ENCODE data around the gene PRKCZ. TPM values are rescaled to one million over a fixed set of nuclear protein-coding genes. Genes with fewer than 3 reads are reported as not detected.
A peak's percentile ranks its signal among the peaks of the same experiment; 100 is the strongest.

PRKCZ gene
- total and polyA plus RNA-seq, 7 donors = 0.07 to 2.3 (median 0.42) TPM; not detected in 1

DNA sequence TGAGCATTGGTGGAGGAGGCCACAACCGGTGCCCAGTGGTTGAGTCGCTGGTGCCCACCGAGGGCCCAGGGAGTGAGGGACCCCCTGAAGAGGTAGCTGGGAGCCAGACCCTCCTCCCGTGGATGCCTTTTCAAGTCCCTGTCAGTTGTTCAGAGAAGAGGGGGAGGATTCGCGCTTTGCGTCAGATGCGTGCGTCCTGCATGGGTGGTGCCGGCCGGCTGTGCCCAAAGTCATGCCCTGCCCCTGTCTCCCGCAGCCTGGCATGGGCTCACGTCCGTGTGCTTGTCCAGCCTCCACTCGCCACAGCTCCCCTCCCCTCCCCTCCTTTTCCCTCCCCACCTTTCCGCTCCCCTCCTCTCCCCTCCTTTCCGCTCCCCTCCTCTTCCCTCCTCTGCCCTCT is 45.2 kb downstream of the PRKCZ start:
- TF ChIP-seq CTCF (IDR thresholded peaks at IDR 0.05) = no peak
- Histone ChIP-seq H3K9me3 (no peaks in the 10 kb centered on the region), H3K36me3 (ENCODE audit: insufficient read depth in 1 of 2, low read depth in 1 of 2) (no peaks in the 10 kb centered on the region), H3K27ac (no peak overlapping the region), H3K4me1 (no peaks in the 10 kb centered on the region), H3K4me3 (no peak overlapping the region), H3K27me3 (ENCODE audit: insufficient read depth in 3 of 3, low read length in 2 of 3) (peaks cover 0 to 52% (median 10%) of the 10 kb centered on the region in 3 donors)
- WGBS, 3 donors = 70 to 77% (median 74%) methylated on average over 15 to 17 of the region's 17 CpGs
- ATAC-seq = no peak
- intact Hi-C loops (cut with DNase I) = no loop called here
- DNase-seq = no peak

DNA sequence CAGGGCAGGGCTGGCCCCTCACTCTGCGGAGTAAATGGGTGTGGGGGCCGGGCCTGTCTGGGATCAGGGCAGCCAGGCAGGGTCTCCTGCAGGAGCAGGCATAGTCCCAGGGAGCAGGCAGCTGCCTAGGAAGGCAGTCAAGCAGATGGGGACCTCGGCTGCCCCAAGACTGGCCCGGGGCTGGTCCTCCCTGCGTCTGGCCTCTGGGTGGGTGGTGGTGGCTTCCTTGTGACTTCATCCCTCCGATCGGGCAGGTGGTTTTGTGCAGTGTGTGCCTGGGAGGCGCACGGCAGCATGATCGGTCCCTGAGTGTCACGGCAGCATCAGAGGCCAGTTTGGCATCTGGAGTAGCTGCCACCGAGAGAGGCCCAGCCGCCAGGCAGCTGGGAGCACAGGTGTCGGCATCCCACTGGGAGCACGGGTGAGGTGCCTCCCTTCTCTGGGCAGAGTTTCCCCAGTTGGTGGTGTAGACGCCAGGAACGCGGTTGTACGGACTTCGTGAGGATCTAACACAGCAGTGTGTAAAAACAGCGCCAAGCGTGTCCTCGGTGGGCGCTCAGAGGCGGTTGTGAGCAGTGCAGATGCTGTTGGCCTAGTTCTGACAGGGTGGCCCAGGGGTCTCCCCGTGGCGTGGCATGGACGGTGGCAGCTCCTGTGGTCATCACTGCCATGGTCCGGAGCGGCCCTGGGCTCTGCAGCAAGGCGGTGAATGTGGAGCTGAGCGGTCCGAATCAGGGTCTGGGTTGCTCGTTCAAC is 45.9 kb downstream of the PRKCZ start:
- 65 to 69% (median 66%) methylated on average over 34 of the region's 34 CpGs for WGBS, 3 donors
- intact Hi-C loops (cut with DNase I) = no loop called here

GRCh38 chr1:2097386-2098300 is 47.4 kb downstream of the PRKCZ start:
- no peak for TF ChIP-seq CTCF (IDR thresholded peaks at IDR 0.05)
- Histone ChIP-seq H3K4me1 (no peaks in the 10 kb centered on the region), H3K27me3 (ENCODE audit: insufficient read depth in 3 of 3, low read length in 2 of 3) (peaks cover 0 to 45% (median 11%) of the 10 kb centered on the region in 3 donors), H3K36me3 (ENCODE audit: insufficient read depth in 1 of 2, low read depth in 1 of 2) (no peaks in the 10 kb centered on the region), H3K27ac (no peak overlapping the region), H3K9me3 (no peaks in the 10 kb centered on the region), H3K4me3 (no peak overlapping the region)
- intact Hi-C loops (cut with DNase I) = no loop called here
- 95 to 96% (median 96%) methylated on average over 26 of the region's 26 CpGs for WGBS, 3 donors
- ATAC-seq (no peak), DNase-seq (peak in 1 of 2 donors; percentile 0)

More for the DNA sequence above, 45.9 kb downstream of the PRKCZ start:
- ATAC-seq (no peak), DNase-seq (no peak)
- no peak for TF ChIP-seq CTCF (IDR thresholded peaks at IDR 0.05)
- Histone ChIP-seq H3K4me3 (no peak overlapping the region), H3K27me3 (ENCODE audit: insufficient read depth in 3 of 3, low read length in 2 of 3) (peaks cover 0 to 51% (median 10%) of the 10 kb centered on the region in 3 donors), H3K4me1 (no peaks in the 10 kb centered on the region), H3K9me3 (no peaks in the 10 kb centered on the region), H3K36me3 (ENCODE audit: insufficient read depth in 1 of 2, low read depth in 1 of 2) (no peaks in the 10 kb centered on the region), H3K27ac (no peak overlapping the region)

DNA sequence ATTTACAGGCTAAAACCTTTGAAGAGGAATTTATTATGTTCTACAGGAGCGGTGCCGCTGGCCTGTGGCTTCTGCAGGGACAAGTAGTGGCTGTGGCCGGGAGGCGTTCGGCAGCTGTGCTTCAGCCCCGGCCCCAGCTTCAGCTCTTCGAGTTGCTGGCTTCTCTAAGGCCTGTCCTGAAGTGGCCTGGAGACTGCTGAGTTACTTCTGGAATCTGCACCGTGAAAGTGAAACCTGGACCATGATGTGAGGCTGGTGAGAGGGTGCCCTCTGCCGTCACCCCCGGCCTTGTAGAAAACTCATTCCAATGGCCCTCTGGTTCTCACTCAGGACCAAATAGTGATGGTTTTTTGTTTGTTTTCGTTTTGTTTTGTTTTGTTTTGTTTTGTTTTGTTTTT is 48.1 kb downstream of the PRKCZ start:
- intact Hi-C loops (cut with DNase I) = no loop called here
- DNase-seq = peak in 1 of 2 donors; percentile 1
- no peaks in the 10 kb centered on the region for H3K36me3 ChIP-seq (ENCODE audit: insufficient read depth in 1 of 2, low read depth in 1 of 2)
- H3K27me3 ChIP-seq (ENCODE audit: insufficient read depth in 3 of 3, low read length in 2 of 3) = peaks cover 0 to 43% (median 10%) of the 10 kb centered on the region in 3 donors
- TF ChIP-seq CTCF (IDR thresholded peaks at IDR 0.05) = no peak
- H3K27ac ChIP-seq = no peak overlapping the region
- 48 to 70% (median 53%) methylated on average over 11 of the region's 11 CpGs for WGBS, 3 donors
- no peaks in the 10 kb centered on the region for H3K4me1 ChIP-seq
- H3K9me3 ChIP-seq = no peaks in the 10 kb centered on the region
- no peak overlapping the region for H3K4me3 ChIP-seq
- ATAC-seq = peak in 1 of 4 donors; percentile 45

Data from psoas muscle (tissue), 8 donors.